DMS53 treated with DMSO at 0.1 percent for 48 hours (cell line): ENCODE results near the gene ADA.
A peak's percentile ranks its signal among the peaks of the same experiment; 100 is the strongest.

Experiments used
- DNase-seq: peaks from one replicate; lab custom pipeline; 2025; ENCODE audit not compliant: unreplicated experiment; lab: John Stamatoyannopoulos, UW

The ADA gene

DNA sequence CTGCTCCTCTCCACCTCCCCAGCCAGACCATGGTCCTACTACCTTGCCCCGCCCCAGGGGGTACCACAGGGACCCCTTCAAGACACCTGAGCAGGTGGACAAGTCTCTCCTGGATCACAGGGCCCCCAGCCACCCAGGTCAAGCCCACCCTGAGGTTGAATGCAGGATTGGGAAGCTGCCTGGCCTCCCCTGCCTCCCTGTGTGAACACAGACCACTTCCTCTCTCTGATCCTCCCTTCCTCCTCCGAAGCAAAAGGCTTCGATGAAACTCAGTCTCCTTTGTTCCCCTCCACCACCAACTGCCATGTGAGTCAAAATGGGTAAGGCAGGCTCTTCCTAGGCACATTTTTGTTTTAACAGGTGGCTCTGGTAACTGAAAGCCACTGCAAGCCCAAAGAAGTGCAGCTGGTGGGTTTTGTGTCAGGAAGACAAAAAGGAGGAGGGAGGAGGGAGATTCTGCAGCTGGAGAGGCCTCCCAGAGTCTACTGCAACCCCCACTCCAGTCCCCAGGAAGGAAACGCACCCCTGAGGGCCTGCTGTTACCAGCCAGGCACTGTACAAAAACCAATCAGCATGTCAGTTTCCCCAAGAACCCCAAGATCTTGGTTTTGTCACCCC lies 5.4 kb downstream of the ADA start:
- DNase-seq = no peak

DNA sequence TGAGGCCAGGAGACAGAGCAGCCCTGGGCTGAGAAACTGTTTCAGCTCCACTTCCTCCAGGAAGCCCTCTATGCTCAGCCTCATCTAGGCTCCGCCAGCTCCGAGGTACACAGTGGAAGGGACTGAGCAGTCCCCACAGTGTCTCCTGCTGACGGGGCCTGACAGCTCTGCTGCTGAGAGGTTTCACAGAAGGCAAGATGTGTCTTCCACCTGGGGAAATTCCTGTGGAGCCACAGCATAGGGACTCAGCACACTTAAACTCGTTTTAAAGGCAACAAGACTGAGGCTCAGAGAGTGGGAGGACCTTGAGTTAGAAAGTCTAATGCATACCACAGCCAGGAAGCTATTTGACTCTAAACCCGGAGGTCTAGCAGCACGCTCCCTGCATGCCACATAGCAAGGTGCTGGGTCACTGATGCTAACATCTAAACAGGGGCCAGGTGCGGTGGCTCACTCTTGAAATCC lies 6.8 kb downstream of the ADA start:
- DNase-seq = no peak

DNA sequence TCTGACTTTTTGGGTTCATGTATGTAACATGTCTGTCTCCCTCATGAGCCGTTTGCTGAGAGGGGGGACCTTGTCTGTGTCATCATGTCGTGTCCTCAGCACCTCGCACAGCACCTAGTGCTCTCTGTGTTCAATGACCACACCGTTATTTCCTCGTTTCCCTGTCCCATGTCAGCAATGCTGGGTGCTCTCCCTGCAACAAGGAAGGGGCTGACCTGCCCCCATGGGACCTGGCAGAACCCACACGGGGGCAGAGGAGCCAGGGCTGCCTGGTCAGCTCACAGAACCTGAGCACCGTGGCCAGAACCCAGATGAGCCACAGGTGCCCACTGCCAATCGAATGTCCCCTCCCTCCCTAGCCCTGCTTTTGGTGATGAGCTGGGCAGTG lies 7.3 kb downstream of the ADA start:
- no peak for DNase-seq

DNA sequence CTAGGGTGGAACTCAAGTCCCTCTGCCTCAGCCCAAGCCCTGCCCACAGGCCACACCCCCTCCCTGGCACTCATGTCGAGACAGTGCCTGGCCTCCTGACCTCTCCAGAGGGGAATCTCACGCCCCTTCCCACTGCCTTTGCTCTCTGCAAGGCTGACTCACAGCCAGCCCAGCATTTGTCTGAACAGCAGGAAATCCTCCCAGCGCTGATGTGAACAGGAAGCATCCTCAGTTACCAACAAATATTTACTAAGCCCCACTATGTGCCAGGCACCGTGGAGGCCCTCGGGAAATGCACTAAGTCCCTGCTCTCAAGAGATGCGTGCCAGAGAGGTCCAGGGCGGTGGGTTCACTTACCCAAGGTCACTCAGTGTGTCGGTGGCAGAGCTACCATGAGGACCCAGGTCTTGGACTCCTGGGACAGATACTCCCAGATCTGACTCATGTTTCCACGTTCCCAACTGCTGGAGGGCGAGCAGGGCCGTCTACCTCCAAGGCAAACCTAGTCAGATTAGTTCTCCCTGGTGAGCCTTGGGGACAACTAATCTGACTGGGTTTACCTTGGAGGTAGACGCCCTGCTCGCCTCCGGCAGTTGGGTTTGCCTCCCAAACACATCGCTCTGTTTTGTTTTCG lies 7.8 kb downstream of the ADA start:
- DNase-seq = peak; percentile 35

DNA sequence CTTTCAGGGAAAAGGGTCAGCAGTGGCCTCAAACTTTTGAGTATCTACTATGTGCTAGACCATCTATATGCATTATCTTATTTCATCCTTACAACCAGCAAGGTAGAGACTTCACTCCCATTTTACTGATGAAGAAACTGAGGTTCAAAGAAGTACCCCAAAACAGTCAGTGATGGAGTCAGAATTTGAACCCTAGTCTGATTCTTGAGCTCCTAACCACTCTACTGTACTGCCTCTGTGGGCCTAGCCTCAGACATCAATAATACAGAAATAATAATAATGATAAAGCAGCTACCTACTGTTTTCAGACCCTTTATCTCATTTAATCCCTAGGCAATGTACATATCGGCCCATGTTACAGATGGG lies 8.4 kb downstream of the ADA start:
- DNase-seq = no peak

DNA sequence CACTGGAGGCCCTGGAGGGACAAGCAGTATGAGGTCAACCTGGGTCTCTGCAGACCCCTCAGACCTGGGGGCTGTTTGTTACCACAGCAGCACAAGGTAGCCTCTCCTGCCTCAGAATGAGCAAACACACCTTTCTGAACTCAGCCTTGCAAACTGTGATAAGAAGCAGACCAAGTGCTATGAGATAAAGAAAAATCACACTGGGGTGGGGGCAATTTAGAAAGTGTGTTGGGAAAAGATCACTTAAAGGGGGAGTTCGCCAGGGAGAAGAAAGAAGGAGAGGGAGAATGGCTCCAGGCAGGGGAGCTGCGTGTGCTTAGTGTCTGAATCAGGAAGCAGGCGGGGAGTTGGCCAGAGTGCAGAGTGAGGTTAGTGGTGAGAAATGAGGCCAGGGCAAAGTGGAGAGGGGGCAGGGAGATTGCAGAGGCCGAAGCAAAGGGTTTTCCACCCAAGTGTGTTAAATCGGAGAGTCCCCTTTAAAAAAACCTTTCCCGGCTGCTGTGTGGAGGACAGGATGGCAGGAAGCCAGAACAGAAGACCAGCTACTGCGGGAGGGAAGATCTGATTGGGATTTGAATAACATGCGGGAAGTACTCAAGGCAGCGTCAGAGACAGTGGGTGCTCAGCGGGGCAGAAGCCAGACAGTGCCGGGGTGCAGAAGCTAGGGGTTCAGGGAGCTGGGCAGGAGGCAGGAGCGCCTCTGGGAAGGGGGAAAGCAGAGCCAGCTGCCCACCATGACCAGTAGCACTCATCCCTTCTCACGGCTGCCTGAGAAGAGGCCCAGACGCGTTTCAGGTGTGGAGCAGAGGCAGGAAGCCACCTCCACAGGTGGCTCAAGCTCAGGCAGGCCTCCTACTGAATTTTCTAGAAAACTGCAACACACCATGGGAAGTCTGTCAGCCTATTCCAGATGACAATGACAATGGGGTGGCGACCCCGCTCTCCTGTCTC lies 9.0 kb downstream of the ADA start:
- DNase-seq = peak; percentile 75

DNA sequence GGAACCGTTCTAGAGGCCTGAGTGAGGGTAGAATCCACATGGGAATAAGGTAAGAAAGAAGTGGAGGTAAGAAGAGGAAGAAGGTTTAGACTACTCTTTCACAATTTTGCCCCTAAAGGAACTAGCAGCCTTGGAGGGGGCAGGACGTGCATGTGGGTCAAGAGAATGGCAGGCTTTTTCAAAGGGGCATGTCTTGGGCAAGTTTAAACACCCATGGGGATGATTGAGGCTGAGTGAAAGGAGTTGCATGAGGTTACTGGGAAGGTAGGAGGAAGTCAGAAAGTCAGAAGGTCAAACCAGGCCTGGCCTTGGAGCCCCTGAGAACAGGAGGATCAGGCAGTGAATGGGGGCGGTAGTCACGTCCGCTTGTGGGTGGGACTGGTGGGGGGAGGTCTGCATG lies 10.2 kb downstream of the ADA start:
- no peak for DNase-seq

DNA sequence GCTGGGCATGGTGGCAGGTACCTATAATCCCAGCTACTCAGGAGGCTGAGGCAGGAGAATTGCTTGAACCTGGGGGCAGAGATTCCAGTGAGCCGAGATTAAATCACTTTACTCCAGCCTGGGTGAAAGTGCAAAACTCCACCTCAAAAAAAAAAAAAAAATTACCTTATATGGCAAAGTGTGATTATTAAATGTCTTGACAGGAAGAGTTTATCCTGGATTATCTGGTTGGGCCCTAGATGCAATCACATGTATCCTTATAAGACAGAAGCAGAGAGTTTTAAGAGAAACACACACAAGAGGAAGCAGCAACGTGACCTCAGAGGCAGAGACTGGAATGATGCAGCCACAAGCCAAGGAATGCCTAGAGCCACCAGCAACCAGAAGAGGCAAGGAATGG lies 11.0 kb downstream of the ADA start:
- no peak for DNase-seq

DNA sequence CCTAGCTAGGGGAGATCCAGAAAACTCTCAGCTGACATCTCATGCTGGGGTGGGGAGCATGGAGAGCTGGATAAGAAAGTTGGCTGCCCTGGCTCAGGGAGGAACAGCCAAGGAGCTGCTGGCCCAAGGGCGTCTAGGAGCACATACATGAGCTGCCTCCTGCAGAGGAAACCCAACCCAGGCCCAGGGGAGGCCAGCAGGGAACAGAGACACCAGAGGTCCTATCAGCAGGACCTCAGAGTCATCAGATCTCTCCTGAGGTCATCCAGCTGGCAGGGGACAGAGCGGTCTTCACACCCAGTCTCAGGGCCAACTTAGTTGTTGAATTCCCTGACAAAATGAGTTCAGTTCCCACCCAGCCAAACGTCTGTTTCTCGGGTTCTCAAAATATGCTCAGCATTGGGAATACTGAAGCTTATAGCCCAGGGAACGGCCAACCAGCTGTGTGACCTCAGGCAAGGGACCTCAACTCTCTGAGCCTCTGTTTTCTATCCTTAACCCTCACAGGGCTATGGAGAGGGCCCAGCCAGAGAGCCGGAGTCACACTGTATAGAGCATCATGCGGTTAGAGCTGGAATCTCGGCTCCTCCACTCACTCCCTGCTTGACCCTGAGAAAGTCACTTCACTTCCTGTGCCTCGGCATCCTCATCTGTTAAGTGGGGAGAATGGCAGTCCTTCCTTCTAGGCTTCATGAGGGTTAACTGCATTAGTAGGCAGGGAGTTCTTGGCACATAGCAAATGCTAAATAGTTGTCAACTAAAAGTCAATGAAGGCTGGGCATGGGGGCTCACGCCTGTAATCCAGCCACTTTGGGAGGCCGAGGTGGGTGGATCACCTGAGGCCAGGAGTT lies 13.8 kb downstream of the ADA start:
- no peak for DNase-seq

DNA sequence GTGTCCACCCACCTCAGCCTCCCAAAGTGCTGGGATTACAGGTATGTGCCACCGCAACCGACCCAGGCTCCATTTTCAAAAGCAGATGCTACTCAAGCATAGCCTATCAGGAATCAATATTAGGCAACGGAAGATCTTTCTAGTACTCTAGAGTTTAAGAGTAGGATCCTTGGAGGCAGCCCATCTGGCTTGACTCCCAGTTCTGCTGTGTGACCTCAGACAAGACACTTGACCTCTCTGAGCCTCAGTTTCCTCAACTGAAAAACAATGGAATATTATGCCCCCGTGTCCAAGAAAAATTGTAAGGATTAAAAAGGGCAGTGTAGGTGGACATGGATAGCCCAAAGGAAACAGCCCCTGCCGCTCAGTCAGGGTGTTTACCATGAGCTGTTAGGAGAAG lies 14.5 kb downstream of the ADA start:
- DNase-seq = no peak

DNA sequence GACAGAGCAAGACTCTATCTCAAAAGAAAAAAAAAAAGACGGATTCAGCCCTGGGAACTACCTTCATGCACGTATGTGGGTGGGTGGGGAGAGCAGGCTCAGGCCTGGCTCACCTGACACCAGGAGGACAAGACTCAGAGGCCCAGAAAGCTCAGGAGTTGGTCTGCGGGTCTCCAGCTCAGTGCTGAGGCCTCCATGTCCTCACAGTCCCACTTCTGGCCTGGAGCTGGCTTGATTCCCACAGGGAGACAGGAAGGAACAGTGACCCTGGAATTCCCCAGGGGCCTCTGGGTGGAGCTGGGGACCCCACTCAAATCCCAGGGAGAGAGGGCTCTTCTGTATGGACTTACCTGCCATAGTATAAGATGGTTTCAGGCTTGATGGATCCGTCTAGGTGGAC lies 15.6 kb downstream of the ADA start:
- no peak for DNase-seq

DNA sequence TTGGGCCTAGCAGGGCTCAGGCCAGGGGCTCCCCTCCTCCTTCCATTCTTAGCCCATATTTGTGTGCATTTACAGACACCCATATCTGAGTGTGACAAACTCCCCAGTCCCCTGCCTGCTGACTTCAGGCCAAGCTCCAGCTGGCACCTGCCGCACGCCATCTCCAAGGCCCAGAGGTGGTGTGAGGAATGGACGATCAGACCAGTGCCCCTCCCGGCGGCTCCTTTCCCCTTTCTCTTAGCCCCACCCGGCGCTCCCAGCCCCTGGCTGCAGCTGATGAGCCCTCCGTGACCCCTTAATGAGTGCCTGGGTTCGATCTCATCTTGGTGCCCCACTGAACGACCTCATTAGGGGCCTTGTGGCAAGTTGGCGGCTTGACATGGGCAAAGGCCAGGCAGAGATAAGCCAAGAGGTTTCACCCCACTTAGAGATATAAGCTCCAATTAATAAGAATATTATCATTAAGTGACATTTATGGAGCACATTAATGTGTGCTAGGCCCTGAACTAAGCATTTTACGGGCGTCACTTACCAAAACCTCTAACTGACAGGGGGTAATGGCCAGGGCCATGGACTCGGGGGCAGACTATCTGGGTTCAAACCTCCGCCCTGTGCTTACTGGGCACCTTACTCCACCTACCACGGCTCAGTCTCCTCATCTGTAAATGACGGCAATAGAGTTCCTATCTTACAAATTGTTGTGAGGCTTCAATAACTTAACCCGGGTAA lies 17.5 kb downstream of the ADA start:
- DNase-seq = no peak

DNA sequence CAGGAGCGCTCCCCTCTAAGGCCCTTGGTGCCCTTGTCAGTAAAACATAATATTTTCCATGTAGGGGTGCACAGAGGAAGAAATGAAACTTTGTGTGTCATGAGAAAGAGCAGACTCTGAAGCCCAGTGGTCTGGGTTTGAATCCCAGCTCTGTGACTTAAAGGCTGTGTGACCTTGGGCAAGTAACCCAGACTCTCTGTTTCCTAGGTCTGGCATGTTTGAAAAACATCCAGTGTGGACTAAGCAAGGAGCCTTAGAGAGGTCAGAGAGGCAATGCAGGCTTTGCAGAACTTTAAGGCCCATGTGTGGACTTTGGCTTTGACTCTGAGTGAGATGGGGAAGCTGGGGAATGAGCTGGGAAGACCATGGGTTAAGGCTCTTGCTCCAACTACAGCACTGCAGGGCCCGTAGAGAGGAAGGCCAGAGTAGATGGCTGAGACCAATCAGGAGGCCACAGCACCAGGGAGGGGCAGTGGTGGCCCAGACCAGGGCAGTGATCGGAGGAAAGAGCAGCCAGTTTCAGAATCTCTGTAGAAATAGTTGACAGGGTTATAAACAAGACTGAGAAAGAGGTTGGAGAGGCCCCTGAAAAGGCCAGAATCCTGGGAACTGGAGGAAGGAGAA lies 18.2 kb downstream of the ADA start:
- DNase-seq = no peak

DNA sequence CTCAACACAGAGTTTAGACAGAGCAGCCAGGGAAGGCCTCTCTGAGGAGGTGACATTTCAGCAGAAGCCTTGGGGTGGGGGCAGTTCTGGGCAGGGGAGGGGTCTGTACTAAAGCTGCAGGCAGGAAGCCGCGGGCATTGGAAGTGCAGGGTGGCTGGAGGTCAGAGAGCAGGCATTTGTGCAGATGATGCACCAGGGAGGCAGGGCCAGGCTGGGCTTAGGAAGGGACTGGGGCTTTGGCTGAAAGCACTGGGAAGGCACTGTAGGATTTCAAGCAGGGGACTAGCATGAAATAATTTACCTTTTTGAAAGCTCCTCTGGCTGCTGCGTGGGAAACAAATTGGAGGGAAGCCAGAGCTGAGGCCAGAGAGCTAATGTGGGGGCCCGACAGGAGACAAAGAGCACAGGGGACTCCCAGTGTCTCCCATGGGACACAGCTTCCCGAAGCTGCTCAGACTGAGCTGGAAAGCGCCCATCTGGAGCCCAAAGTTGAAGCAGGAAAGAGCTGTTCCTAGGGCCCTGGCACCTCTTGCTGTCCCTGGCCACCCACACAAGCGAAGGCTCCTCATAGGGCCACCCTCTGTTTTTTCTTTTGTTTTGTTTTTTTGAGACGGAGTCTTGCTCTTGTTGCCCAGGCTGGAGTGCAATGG lies 19.3 kb downstream of the ADA start:
- no peak for DNase-seq

DNA sequence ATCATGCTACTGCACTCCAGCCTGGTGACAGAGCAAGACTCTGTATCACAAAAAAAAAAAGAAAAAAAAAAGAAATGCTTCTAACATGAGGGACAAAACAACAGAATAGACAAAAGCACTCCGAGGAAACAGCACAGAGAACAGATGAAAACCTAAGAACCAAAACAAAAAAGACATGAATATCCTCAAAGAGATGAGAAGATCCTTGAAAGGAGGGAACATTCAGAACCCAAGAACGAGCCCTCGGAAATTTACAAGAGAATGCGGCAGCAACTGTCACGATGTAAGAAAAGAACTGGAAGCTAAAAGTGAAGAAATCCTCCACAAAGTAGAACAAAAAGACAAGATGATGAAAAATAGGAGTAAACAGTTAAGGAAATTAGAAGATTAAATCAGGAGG lies 21.2 kb downstream of the ADA start:
- no peak for DNase-seq

DNA sequence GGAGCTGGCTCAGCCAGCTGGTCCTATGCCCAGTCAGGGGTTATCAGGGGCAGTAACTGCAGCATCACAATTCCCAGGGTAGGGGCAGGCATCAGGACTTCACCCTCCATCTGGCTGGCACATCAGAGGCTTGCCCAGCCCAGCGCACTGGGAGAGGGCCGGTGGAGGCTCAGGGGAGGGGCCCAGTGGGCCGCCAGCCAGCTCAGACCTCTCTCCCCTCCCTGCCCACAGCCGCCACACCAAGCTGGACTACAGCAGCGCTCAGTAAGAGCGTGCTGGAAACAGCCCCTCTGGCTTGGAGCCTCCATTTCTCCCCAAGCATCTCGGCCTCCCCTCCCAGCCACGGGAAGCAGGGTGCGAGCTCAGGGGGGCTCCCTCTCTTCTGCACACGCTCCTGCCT lies 22.0 kb downstream of the ADA start:
- no peak for DNase-seq

DNA sequence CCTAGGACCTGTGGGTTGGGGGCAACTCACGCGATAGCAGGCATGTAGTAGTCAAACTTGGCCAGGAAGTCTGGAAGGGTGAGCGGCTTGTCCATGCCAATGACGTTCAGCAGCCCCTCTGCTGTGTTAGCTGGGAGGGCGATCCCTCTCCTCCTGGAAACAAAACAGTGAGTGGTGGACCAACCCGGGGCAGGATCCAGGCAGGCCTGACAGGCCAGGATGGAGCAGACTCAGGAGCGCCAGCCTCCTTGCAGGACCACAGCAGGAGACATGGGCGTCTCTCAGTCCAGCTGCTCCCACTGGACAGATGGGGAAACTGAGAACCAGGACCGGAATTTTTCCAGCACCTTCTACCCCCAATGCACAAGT lies 22.5 kb downstream of the ADA start:
- no peak for DNase-seq

DNA sequence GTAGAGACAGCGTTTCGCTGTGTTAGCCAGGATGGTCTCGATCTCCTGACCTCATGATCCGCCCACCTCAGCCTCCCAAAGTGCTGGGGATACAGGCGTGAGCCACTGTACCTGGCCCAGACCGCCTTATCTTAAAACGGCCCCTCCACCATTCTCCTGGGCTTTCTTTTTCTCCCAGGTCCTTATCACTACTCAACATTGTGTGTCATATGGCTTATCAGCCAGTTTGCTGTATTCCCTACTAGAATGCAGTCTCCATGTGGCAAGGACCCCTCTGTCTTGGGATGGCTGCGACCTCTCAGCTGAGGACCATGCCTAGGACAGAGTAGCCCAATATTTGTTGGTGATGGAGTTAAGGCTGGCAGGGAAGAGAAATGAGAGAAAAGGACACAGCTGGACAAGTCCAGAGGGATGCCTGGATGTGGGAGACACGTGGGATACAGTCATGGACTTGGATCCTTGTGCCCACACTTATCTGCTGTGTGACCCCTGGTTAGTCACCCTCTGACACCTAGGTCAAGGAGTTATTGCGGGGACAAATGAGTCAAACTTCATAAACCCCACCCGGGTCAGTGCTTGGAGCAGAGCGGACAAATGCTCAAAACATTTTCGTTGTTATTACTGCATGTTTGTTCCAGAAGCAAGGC lies 24.0 kb downstream of the ADA start:
- DNase-seq = no peak

DNA sequence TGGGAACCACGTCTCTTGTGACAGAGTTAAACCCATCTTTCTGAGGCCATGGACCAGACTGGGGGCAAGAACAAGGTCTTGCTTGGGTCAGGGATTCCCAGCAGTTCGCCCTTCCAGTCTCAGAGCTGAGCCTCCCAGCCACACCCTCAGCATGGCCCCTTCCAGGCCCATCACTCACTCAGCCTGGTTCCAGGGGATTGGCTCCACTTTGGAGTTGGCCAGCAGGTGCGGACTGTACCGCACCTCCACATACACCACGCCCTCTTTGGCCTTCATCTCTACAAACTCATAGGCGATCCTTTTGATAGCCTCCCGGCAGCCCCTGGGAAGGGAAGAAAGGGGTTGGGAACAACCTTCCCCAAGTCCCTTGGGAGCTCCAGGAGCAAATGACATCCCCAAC lies 25.2 kb downstream of the ADA start:
- no peak for DNase-seq
